ENCODE measurements around the gene SLC35A3.

The SLC35A3 gene

GRCh38 chr1:100080331-100080730 lies 110.5 kb downstream of the SLC35A3 start:
- DNase-seq: no peak
